ENCODE results near the gene CEBPZOS.

GRCh38 chr2:37224063-37224462 is 27.8 kb downstream of the CEBPZOS start:
- TF ChIP-seq POLR2A (IDR thresholded peaks at IDR 0.05) (no peak), CTCF (IDR thresholded peaks at IDR 0.05) (no peak), POLR2AphosphoS5 (IDR thresholded peaks at IDR 0.05) (no peak), EP300 (IDR thresholded peaks at IDR 0.05) (no peak)

Measured in sigmoid colon (tissue), 4 donors.